Inflammatory macrophage treated with lipopolysaccharide for 4 hours (primary cell): ENCODE data around the gene FOSL1.
"Not testable (repeated sequence)": the region's sequence is repeated elsewhere in the genome, so short reads cannot be mapped to it uniquely, and the experiment has no call there.

Experiments
- DNase-seq: peaks from one replicate; pipeline ENCODE4 v3.0.0-alpha.2; 2020

FOSL1 gene

GRCh38 chr11:65896034-65896999 is 3.9 kb downstream of the FOSL1 start:
- no peak for DNase-seq

GRCh38 chr11:65895482-65895981 is 4.7 kb downstream of the FOSL1 start:
- no peak for DNase-seq

GRCh38 chr11:65894034-65894591 is 6.1 kb downstream of the FOSL1 start:
- DNase-seq, result peak; percentile 46

GRCh38 chr11:65892661-65893317 is 7.4 kb downstream of the FOSL1 start:
- no peak for DNase-seq

- not testable (repeated sequence) for DNase-seq
Observed at GRCh38 chr11:65892137-65892540, 8.0 kb downstream of the FOSL1 start.

- DNase-seq, result no peak
Observed at GRCh38 chr11:65891219-65892136, 8.7 kb downstream of the FOSL1 start.

- peak; percentile 99 for DNase-seq
Observed at GRCh38 chr11:65890324-65891218, 9.6 kb downstream of the FOSL1 start, which contains the start of gene CCDC85B. Gene CCDC85B, plus strand, starts transcription at chr11:65890673. Its CDS starts 111 bp downstream, at chr11:65890784.

- DNase-seq, result peak; percentile 97
Observed at GRCh38 chr11:65888163-65888814, 11.9 kb downstream of the FOSL1 start, which contains the start of gene FIBP. Gene FIBP, minus strand, starts transcription at chr11:65888471. Its CDS starts 53 bp downstream, at chr11:65888418.

GRCh38 chr11:65887723-65888162 is 12.4 kb downstream of the FOSL1 start:
- DNase-seq, result no peak

GRCh38 chr11:65886826-65887722 is 13.1 kb downstream of the FOSL1 start:
- no peak for DNase-seq

GRCh38 chr11:65885808-65886536 is 14.2 kb downstream of the FOSL1 start:
- no peak for DNase-seq

- no peak for DNase-seq
Observed at GRCh38 chr11:65885231-65885630, 15.0 kb downstream of the FOSL1 start.

GRCh38 chr11:65884716-65885092 is 15.5 kb downstream of the FOSL1 start:
- DNase-seq, result peak; percentile 79

GRCh38 chr11:65883786-65884715 is 16.1 kb downstream of the FOSL1 start:
- DNase-seq, result no peak

- DNase-seq, result no peak
Observed at GRCh38 chr11:65883058-65883761, 17.0 kb downstream of the FOSL1 start.
